Measurements from ENCODE around the gene CSH2. TPM values are rescaled to one million over a fixed set of nuclear protein-coding genes. Genes with fewer than 3 reads are reported as not detected.
A peak's percentile ranks its signal among the peaks of the same experiment; 100 is the strongest.
"Not testable (repeated sequence)": the region's sequence is repeated elsewhere in the genome, so short reads cannot be mapped to it uniquely, and the experiment has no call there.

The CSH2 gene
- total RNA-seq, 1 donor from 2014 or later, result not detected

- not testable (repeated sequence) for DNase-seq (ENCODE audit: low read depth); FAIRE-seq; H3K4me3 ChIP-seq (ENCODE audit: low read depth, low read length); H3K36me3 ChIP-seq (ENCODE audit: control insufficient read depth, insufficient read depth, low read length); H3K27me3 ChIP-seq (ENCODE audit: control insufficient read depth, insufficient read depth, low read length)
Observed at GRCh38 chr17:63870292-63870665, 3.2 kb downstream of the CSH2 start.

GRCh38 chr17:63869491-63870291, 3.8 kb downstream of the CSH2 start:
- not testable (repeated sequence) for FAIRE-seq; H3K4me3 ChIP-seq (ENCODE audit: low read depth, low read length); H3K36me3 ChIP-seq (ENCODE audit: control insufficient read depth, insufficient read depth, low read length); H3K27me3 ChIP-seq (ENCODE audit: control insufficient read depth, insufficient read depth, low read length)
- DNase-seq (ENCODE audit: low read depth), result peak; percentile 63

DNA sequence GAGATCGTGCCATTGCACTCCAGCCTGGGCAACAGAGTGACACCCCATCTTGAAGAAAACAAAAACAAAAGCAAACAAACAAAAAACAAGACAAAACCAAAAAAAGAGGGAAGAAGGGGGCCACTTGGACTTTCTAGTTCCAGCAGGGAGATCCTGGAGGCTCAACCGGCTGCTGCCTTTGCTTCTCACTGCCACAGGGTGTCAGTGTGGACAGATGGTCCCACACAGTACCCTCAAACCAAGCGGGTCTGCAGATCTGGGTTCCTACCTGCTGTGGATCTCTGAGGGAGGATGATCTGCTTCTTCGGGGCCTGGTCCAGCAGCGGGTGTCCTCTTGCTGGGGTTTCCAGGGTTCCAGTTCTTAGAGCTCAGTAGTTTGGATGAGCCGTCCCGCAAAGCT, 6.9 kb downstream of the CSH2 start:
- not testable (repeated sequence) for DNase-seq (ENCODE audit: low read depth); H3K4me3 ChIP-seq (ENCODE audit: low read depth, low read length); H3K27me3 ChIP-seq (ENCODE audit: control insufficient read depth, insufficient read depth, low read length); H3K36me3 ChIP-seq (ENCODE audit: control insufficient read depth, insufficient read depth, low read length); FAIRE-seq

DNA sequence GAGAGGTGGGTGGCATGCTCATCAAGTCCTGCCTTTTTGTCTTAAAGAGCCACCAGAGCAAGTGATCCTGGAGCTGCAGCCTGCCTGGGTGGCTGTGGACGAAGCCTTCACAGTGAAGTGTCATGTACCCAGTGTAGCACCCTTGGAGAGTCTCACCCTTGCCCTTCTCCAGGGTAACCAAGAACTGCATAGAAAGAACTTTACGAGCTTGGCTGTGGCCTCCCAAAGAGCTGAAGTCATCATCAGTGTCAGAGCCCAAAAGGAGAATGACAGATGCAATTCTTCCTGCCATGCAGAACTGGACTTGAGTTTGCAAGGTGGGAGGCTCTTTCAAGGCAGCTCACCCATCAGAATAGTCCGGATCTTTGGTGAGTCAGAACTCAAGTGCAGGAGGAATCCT, 14.2 kb downstream of the CSH2 start:
- no peak for FAIRE-seq
- no peak overlapping the region for H3K4me3 ChIP-seq (ENCODE audit: low read depth, low read length)

DNA sequence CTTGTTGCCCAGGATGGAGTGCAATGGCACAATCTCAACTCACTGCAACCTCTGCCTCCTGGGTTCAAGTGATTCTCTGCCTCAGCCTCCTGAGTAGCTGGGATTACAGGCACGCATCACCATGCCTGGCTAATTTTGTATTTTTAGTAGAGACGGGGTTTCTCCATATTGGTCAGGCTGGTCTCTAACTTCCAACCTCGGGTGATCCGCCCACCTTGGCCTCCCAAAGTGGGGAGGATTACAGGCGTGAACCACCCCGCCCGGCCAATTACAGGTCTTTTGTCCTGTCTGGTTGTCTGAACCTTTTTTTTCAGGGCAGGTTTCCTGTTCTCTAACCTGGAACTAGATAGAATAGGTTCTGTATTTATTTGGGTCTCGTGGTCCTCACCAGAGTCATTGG, 17.1 kb downstream of the CSH2 start:
- not testable (repeated sequence) for H3K27me3 ChIP-seq (ENCODE audit: control insufficient read depth, insufficient read depth, low read length); DNase-seq (ENCODE audit: low read depth); H3K36me3 ChIP-seq (ENCODE audit: control insufficient read depth, insufficient read depth, low read length); H3K4me3 ChIP-seq (ENCODE audit: low read depth, low read length); FAIRE-seq

More for the DNA sequence above, 14.2 kb downstream of the CSH2 start:
- Histone ChIP-seq H3K36me3 (ENCODE audit: control insufficient read depth, insufficient read depth, low read length) (peaks cover 1% of the 10 kb centered on the region), H3K27me3 (ENCODE audit: control insufficient read depth, insufficient read depth, low read length) (peaks cover 6% of the 10 kb centered on the region)
- no peak for DNase-seq (ENCODE audit: low read depth)
- TF ChIP-seq CTCF (IDR thresholded peaks at IDR 0.05; ENCODE audit: insufficient read depth, low read length, severe bottlenecking), result no peak

DNA sequence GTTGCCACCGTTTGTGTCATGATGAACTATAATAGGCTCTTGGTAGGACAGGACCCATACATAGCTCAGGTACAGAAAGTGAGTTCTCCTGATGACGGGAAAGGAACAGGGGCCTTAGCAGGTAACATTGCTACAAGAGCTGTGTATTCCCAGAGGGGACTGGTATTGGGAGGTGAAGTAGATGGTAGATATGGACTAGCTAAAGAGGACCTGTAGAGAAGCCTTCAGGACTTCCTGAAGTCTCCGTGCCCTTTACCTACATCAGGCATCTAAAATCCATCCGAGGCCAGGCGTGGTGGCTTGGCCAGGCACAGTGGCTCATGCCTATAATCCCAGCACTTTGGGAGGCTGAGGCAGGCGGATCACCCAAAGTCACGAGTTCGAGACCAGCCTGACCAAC, 18.3 kb downstream of the CSH2 start:
- TF ChIP-seq CTCF (IDR thresholded peaks at IDR 0.05; ENCODE audit: insufficient read depth, low read length, severe bottlenecking), result no peak
- Histone ChIP-seq H3K36me3 (ENCODE audit: control insufficient read depth, insufficient read depth, low read length) (peaks cover 1% of the 10 kb centered on the region), H3K4me3 (ENCODE audit: low read depth, low read length) (no peak overlapping the region), H3K27me3 (ENCODE audit: control insufficient read depth, insufficient read depth, low read length) (peaks cover 6% of the 10 kb centered on the region)
- FAIRE-seq (no peak), DNase-seq (ENCODE audit: low read depth) (no peak)

- peaks cover 1% of the 10 kb centered on the region for H3K36me3 ChIP-seq (ENCODE audit: control insufficient read depth, insufficient read depth, low read length)
- DNase-seq (ENCODE audit: low read depth) (no peak), FAIRE-seq (no peak)
- H3K4me3 ChIP-seq (ENCODE audit: low read depth, low read length), result no peak overlapping the region
- peaks cover 3% of the 10 kb centered on the region for H3K27me3 ChIP-seq (ENCODE audit: control insufficient read depth, insufficient read depth, low read length)
- TF ChIP-seq CTCF (IDR thresholded peaks at IDR 0.05; ENCODE audit: insufficient read depth, low read length, severe bottlenecking), result no peak
Observed at GRCh38 chr17:63854709-63855108, 18.8 kb downstream of the CSH2 start.

DNA sequence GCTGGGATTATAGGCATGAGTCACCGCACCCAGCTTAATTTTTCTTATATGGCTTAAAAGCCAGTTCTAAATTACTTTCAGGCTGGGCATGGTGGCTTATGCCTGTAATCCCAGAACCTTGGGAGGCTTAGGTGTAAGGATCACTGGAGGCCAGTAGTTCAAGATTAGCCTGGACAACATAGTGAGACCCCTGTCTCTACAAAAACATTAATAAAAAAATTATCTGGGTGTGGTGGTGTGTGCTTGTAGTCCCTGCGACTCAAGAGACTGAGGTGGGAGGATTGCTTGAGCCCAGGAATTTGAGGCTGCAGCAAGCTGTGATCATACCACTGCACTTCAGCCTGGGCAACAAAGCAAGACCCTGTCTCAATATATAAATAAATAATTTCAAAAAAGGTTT, 20.2 kb downstream of the CSH2 start:
- Histone ChIP-seq H3K36me3 (ENCODE audit: control insufficient read depth, insufficient read depth, low read length) (no peaks in the 10 kb centered on the region), H3K4me3 (ENCODE audit: low read depth, low read length) (no peak overlapping the region), H3K27me3 (ENCODE audit: control insufficient read depth, insufficient read depth, low read length) (no peaks in the 10 kb centered on the region)
- no peak for TF ChIP-seq CTCF (IDR thresholded peaks at IDR 0.05; ENCODE audit: insufficient read depth, low read length, severe bottlenecking)
- DNase-seq (ENCODE audit: low read depth) (no peak), FAIRE-seq (no peak)
